Mucosa of descending colon (tissue), 3 donors: ENCODE measurements around the gene PGAP3. TPM values are rescaled to one million over a fixed set of nuclear protein-coding genes. Genes with fewer than 3 reads are reported as not detected.

Experiments
- ATAC-seq: fragments of 200-7000 bp; cut with Tn5 transposase; one replicate; pipeline ENCODE4 v1.9.1; 2020; ENCODE audit warnings: mild to moderate bottlenecking, moderate library complexity
- DNase-seq, 3 donors: peaks; one replicate each; pipeline ENCODE4 v3.0.0-alpha.2; 2020
- H3K36me3 ChIP-seq: fragments of 200-600 bp; one replicate; pipeline ENCODE4 v1.8.0; 2021; ENCODE audit warnings: low read depth, mild to moderate bottlenecking
- H3K4me1 ChIP-seq: fragments of 200-600 bp; one replicate; pipeline ENCODE4 v1.8.0; 2021; ENCODE audit warnings: low read depth, mild to moderate bottlenecking
- H3K4me3 ChIP-seq: fragments of 200-600 bp; one replicate; pipeline ENCODE4 v1.8.0; 2021; ENCODE audit warnings: mild to moderate bottlenecking
- H3K9me3 ChIP-seq: fragments of 200-600 bp; one replicate; pipeline ENCODE4 v1.8.0; 2021; ENCODE audit warnings: mild to moderate bottlenecking
- intact Hi-C, 2 donors: fragments of 100-400 bp; cut with DNase I in 1 of 2; cut with micrococcal nuclease in 1 of 2; formaldehyde crosslinking; loops; one replicate each; pipeline versions ENCODE4 v1.11.0 to v1.11.1; 2022; cut with DNase I, micrococcal nuclease
- total RNA-seq, 3 donors: library from RNA; stranded (reverse); fragmentation: NEBNext Ultra II Directional in 2 of 3; extraction: Animal tissue kit (Norgen Biotek cat#: 25700) in 2 of 3; gene quantifications; one replicate each; pipeline versions ENCODE4 v1.2.1 to v1.2.4, GENCODE V29; 2021 to 2023
- TF ChIP-seq, protein P1 (sequence below): fragments of 200-600 bp; IDR thresholded peaks from one replicate; pipeline ENCODE4 v1.8.0; 2022; ENCODE audit warnings: antibody characterized with exemption, mild to moderate bottlenecking
- donor health status: DM: no; HTN: no; CAD: no; lungs with moderate emphysema.
- donor health status: DM: no; HTN: no; CAD: no.
- donor health status: DM: no; HTN: yes; CAD: no.

The PGAP3 gene
- total RNA-seq, 3 donors from 2014 or later, result 27.7 to 74.6 (median 47.9) TPM

DNA sequence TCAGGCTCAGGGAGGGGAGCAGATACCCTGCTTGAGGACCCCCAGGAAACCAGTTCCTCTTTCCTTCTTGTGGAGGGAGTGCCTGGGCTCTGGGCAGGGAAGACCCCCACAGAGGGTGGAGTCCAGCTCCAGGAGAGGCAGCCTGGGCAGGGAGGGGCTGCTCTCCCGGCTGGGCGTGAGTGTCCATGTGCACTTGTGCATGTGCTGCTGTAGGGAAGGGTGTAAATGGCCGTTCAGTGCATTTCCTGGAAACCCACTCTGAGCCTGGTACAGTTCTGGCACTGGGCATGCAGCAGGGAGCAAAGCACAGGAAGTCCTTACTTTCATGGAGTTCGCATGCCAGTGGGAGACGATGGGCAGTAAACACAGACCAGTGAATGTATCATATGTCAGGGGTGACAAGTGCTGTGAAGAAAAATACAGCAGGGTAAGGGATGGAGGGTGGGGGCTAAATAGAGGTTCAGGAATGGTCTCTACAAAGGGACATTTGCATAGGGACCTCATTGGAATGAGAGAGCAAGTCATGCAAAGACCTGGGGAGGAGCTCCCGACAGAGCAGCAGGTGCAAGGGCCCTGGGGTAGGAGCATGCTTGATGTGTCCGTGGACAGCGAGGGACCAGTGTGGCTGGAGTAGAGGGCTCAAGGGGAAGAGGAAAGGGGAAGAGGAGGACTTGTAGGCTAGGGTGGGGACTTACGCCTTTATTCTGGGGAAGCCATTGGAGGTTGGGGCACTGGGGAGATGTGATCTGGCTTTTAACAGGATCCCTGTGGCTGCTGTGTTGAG, 45.4 kb downstream of the PGAP3 start:
- no peaks in the 10 kb centered on the region for H3K36me3 ChIP-seq
- peaks cover 20% of the 10 kb centered on the region for H3K4me1 ChIP-seq
- intact Hi-C loops, result no loop called here
- no peak for DNase-seq
- H3K9me3 ChIP-seq, result no peaks in the 10 kb centered on the region
- no peak overlapping the region for H3K4me3 ChIP-seq
- peak; percentile 12 for ATAC-seq
- TF ChIP-seq, protein P1, sequence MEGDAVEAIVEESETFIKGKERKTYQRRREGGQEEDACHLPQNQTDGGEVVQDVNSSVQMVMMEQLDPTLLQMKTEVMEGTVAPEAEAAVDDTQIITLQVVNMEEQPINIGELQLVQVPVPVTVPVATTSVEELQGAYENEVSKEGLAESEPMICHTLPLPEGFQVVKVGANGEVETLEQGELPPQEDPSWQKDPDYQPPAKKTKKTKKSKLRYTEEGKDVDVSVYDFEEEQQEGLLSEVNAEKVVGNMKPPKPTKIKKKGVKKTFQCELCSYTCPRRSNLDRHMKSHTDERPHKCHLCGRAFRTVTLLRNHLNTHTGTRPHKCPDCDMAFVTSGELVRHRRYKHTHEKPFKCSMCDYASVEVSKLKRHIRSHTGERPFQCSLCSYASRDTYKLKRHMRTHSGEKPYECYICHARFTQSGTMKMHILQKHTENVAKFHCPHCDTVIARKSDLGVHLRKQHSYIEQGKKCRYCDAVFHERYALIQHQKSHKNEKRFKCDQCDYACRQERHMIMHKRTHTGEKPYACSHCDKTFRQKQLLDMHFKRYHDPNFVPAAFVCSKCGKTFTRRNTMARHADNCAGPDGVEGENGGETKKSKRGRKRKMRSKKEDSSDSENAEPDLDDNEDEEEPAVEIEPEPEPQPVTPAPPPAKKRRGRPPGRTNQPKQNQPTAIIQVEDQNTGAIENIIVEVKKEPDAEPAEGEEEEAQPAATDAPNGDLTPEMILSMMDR, result no peak

DNA sequence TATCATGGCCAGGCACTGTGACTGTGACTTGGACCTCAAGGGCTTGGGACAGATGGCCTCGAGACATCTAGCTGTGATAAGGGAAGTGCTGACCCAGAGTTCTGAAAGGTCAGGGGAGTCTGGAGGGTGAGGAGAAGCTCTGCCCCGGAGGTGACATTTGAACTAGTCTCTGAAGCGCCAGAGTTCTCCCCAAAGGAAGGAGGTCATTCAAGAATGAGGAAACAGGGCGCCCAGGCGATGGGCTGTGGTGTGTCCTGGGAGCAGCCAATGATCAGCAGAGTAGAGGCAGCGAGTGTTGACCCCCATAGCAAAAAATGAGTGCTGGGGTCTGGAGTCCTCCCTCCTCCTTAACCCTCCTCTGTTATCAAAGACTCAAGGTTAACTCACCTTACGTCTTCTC, 46.0 kb downstream of the PGAP3 start:
- no peak for DNase-seq
- Histone ChIP-seq H3K4me1 (peaks cover 20% of the 10 kb centered on the region), H3K9me3 (no peaks in the 10 kb centered on the region), H3K4me3 (no peak overlapping the region), H3K36me3 (no peaks in the 10 kb centered on the region)
- intact Hi-C loops, result no loop called here
- TF ChIP-seq, protein P1, result no peak
- no peak for ATAC-seq

DNA sequence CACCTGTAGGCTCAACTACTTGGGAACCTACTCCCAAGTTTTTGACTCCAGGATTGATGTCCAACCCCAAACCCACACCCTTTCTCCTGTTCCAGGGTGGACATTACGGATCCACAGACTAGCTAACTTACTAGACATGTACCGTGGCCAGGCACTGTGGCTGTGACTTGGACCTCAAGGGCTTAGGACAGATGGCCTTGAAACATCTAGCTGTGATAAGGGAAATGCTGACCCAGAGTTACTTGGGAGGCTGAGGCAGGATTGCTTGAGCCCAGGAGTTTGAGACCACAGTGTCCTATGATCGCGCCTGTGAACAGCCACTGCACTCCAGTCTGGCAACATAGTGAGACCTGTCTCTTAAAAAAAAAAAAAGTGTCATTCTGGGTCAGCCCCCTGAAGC, 46.8 kb downstream of the PGAP3 start:
- H3K4me1 ChIP-seq, result peaks cover 27% of the 10 kb centered on the region
- no peak overlapping the region for H3K4me3 ChIP-seq
- no peaks in the 10 kb centered on the region for H3K9me3 ChIP-seq
- no peaks in the 10 kb centered on the region for H3K36me3 ChIP-seq
- intact Hi-C loops, result no loop called here
- no peak for DNase-seq
- ATAC-seq, result no peak
- TF ChIP-seq, protein P1, result no peak

DNA sequence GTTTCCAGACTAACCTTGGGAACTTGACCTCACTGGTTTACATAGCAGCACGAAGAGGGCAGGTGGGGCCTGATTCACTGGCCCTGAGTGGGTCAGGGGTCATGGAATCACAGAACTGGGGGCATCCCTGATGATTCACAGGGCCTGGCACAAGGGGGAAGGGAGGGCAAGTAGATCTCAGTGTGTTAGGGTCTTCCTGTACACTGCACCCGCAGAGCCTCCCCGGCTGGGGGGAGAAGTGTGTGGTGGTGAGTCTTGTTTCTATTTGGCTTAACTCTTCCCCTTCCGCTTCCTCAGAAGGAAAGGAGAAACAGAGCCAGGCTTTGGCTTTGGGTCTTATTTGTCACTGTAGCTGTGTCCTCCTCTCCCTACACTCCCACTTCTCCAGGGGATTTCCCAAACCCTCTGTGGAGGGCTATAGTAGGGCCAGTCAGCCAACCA, 47.2 kb downstream of the PGAP3 start:
- H3K4me3 ChIP-seq, result no peak overlapping the region
- H3K36me3 ChIP-seq, result no peaks in the 10 kb centered on the region
- DNase-seq, result no peak
- peaks cover 30% of the 10 kb centered on the region for H3K4me1 ChIP-seq
- intact Hi-C loops, result no loop called here
- no peaks in the 10 kb centered on the region for H3K9me3 ChIP-seq
- ATAC-seq, result no peak
- TF ChIP-seq, protein P1, result no peak

DNA sequence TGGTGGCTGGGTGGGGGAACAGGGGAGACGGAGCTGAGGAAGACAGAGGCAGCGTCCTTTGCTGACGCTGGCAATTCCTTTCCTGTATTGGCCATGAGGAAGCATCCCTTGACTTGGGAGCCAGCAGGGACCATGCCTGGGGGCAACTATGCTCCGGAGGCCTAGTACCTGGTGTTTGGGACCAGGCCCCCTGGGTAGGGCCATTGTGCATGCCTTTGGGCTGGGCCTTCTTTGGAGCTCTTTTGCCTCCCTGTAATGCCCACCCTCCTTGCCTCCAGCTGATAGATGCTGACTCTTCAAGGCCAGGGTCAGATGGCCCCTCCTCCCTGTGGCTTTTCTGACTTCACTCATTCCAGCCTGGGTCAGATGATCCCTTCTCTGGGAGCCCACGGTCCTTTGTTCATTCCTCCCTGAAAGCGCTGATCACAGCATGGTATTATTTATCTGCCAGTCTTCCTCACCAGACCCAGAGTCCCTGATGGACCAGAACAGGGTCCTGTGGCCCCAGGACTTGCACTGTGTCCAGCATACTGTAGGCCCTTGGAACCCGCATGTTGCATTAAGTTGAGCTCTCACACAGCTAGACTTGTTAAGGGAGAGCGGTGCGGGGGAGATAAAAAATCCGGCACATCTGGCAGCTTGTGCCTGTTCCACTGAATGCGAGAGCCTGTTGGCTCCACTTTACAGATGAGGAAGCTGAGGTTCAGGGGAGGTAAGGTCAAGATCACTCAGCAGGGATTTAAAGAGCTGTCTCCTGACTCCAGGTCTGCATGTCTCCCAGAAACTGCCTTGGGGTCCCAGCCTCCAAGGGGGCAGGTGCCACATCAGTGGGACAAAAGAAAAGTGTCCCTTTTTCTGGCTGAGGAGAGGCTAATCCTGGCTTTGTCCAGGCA, 48.0 kb downstream of the PGAP3 start:
- TF ChIP-seq, protein P1, result no peak
- ATAC-seq (no peak), DNase-seq (no peak)
- Histone ChIP-seq H3K4me3 (no peak overlapping the region), H3K4me1 (peaks cover 33% of the 10 kb centered on the region), H3K9me3 (no peaks in the 10 kb centered on the region), H3K36me3 (no peaks in the 10 kb centered on the region)
- intact Hi-C loops, result no loop called here
